ENCODE measurements around the gene HOXD3.

Gene HOXD3

DNA sequence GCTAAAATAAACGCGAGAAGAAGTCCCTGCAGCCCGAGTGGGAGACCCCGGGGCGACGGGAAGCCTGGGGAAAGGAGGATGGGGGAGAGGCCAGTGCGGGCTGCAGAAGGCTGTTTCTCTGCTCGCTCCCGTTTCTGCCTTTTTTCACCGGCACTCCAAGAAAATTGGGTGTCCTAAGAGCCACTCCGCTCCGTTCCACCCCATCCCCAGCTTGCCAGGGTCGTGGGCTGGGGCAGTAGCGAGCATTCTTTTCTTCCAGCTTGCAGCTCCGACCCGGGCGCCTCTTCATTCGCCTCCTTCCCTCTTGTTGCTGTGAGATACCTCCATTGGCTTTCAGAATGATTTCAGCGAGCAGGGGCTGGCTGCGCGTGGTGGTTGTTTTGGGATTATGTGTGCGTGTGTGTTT, 1.1 kb downstream of the HOXD3 start:
- H3F3A ChIP-seq (ENCODE audit: control insufficient read depth, insufficient read depth): no peaks in the 10 kb centered on the region
- no peaks in the 10 kb centered on the region for H3K9me2 ChIP-seq (replicated peaks; ENCODE audit: control insufficient read depth, low read length)
- no peak overlapping the region for H3K27ac ChIP-seq (ENCODE audit: low read depth, low read length)
- TF ChIP-seq, protein P1, sequence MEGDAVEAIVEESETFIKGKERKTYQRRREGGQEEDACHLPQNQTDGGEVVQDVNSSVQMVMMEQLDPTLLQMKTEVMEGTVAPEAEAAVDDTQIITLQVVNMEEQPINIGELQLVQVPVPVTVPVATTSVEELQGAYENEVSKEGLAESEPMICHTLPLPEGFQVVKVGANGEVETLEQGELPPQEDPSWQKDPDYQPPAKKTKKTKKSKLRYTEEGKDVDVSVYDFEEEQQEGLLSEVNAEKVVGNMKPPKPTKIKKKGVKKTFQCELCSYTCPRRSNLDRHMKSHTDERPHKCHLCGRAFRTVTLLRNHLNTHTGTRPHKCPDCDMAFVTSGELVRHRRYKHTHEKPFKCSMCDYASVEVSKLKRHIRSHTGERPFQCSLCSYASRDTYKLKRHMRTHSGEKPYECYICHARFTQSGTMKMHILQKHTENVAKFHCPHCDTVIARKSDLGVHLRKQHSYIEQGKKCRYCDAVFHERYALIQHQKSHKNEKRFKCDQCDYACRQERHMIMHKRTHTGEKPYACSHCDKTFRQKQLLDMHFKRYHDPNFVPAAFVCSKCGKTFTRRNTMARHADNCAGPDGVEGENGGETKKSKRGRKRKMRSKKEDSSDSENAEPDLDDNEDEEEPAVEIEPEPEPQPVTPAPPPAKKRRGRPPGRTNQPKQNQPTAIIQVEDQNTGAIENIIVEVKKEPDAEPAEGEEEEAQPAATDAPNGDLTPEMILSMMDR (IDR thresholded peaks at IDR 0.05; ENCODE audit: low read depth, low read length, poor library complexity, severe bottlenecking): no peak
- TF ChIP-seq EZH2phosphoT487 (IDR thresholded peaks at IDR 0.05; ENCODE audit: borderline replicate concordance, low read length): no peak
- no peaks in the 10 kb centered on the region for H3K79me2 ChIP-seq (ENCODE audit: control insufficient read depth, low read length)
- H3K27me3 ChIP-seq (ENCODE audit: control insufficient read depth, low read length): no peaks in the 10 kb centered on the region
- H3K4me2 ChIP-seq (ENCODE audit: low read length): no peak overlapping the region
- H4K20me1 ChIP-seq (ENCODE audit: control insufficient read depth, insufficient read depth, low read depth, low read length): no peaks in the 10 kb centered on the region
- no peaks in the 10 kb centered on the region for H3K4me1 ChIP-seq (ENCODE audit: control insufficient read depth, low read length)
- H3K9me3 ChIP-seq (ENCODE audit: control insufficient read depth, insufficient read depth, low read length): no peaks in the 10 kb centered on the region; the same call in 1 of the 2 replicates
- H3K36me3 ChIP-seq (ENCODE audit: control insufficient read depth, low read length): no peaks in the 10 kb centered on the region
- no peak overlapping the region for H3K4me3 ChIP-seq (ENCODE audit: low read length)

DNA sequence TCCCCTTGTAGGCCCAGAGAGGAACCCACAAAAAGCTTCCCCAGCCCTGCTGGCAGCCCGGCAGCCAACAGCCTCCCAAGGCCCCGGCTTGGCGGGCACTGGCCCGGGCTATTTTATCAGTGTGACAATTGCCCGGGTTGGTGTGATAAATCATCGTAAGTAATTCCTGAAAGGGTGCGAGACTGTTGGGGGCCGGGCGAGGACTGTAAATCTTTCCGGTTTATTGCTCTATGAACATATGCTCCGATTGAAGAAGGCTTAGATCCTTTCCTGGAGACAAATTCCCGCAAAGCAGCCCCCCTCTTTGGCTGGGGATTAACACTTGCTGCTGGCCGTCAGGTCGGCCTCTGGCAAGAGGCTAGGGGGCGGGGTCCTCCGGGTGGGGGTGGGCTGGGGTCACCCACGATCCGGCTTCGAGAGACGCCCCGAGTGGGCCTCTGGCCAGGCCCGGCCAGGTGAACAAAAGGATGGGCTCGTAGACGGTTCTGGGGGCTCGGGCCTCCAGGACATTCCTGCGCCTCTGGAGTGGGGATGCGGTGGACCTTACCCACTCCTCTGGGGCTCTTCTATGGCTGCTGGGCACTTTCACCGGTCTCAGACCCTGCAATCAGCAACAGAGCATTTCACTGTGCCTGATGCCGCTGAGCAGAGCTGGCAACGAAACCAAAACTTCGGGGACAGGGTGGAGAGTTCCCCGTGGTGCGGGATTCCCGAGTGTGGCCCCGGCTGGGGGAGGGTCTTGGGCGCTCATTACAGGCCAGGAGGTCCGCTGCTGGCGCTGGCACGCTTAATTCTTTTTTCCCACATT, 2.0 kb downstream of the HOXD3 start:
- Histone ChIP-seq H3K27me3 (ENCODE audit: control insufficient read depth, low read length) (no peaks in the 10 kb centered on the region), H3K4me3 (ENCODE audit: low read length) (no peak overlapping the region), H3K4me2 (ENCODE audit: low read length) (no peak overlapping the region), H3K9me2 (replicated peaks; ENCODE audit: control insufficient read depth, low read length) (no peaks in the 10 kb centered on the region), H3K36me3 (ENCODE audit: control insufficient read depth, low read length) (no peaks in the 10 kb centered on the region), H4K20me1 (ENCODE audit: control insufficient read depth, insufficient read depth, low read depth, low read length) (no peaks in the 10 kb centered on the region), H3K9me3 (ENCODE audit: control insufficient read depth, insufficient read depth, low read length) (no peaks in the 10 kb centered on the region; the same call in 1 of the 2 replicates), H3F3A (ENCODE audit: control insufficient read depth, insufficient read depth) (no peaks in the 10 kb centered on the region), H3K27ac (ENCODE audit: low read depth, low read length) (no peak overlapping the region), H3K79me2 (ENCODE audit: control insufficient read depth, low read length) (no peaks in the 10 kb centered on the region), H3K4me1 (ENCODE audit: control insufficient read depth, low read length) (no peaks in the 10 kb centered on the region)
- TF ChIP-seq, protein P1 (IDR thresholded peaks at IDR 0.05; ENCODE audit: low read depth, low read length, poor library complexity, severe bottlenecking): no peak
- TF ChIP-seq EZH2phosphoT487 (IDR thresholded peaks at IDR 0.05; ENCODE audit: borderline replicate concordance, low read length): no peak

DNA sequence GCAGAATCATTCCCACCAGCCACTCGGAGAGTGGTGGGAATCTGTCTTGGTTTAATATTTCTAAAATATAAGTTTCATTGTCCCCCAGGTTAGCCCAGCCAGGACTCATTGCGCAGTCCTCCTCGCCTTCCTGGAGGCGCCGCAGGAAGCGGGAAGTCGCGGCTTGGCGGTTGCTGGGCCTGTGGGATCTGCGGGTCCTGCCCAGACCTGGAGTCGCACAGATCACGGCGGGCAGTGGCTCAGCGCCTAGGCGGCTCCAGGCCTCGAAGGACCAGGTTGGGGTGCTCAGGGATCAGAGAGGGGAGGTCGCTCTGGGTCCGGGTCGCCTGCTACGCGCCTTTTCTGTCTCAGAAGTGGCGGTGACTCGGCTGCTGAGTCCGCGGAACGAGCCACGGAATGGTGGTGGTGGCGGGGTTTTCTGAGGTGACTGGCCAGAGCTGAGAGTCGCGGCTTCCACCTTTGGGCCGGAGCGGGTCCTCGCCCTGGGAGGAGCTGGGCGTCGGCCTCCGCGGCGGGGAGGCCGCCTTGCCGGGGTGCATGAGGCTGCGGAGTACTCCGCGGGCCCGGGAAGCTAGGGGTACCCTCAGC, 2.6 kb downstream of the HOXD3 start:
- no peaks in the 10 kb centered on the region for H3K4me1 ChIP-seq (ENCODE audit: control insufficient read depth, low read length)
- no peak for TF ChIP-seq EZH2phosphoT487 (IDR thresholded peaks at IDR 0.05; ENCODE audit: borderline replicate concordance, low read length)
- H3K36me3 ChIP-seq (ENCODE audit: control insufficient read depth, low read length): no peaks in the 10 kb centered on the region
- no peaks in the 10 kb centered on the region for H3F3A ChIP-seq (ENCODE audit: control insufficient read depth, insufficient read depth)
- no peaks in the 10 kb centered on the region for H3K9me2 ChIP-seq (replicated peaks; ENCODE audit: control insufficient read depth, low read length)
- H3K9me3 ChIP-seq (ENCODE audit: control insufficient read depth, insufficient read depth, low read length): no peaks in the 10 kb centered on the region; the same call in 1 of the 2 replicates
- no peak overlapping the region for H3K4me2 ChIP-seq (ENCODE audit: low read length)
- H3K79me2 ChIP-seq (ENCODE audit: control insufficient read depth, low read length): no peaks in the 10 kb centered on the region
- H3K27ac ChIP-seq (ENCODE audit: low read depth, low read length): no peak overlapping the region
- H4K20me1 ChIP-seq (ENCODE audit: control insufficient read depth, insufficient read depth, low read depth, low read length): no peaks in the 10 kb centered on the region
- H3K27me3 ChIP-seq (ENCODE audit: control insufficient read depth, low read length): no peaks in the 10 kb centered on the region
- no peak overlapping the region for H3K4me3 ChIP-seq (ENCODE audit: low read length)

All from DOHH2 (cell line).